Common myeloid progenitor, CD34-positive (primary cell): ENCODE data around the gene FMNL2.
A peak's percentile ranks its signal among the peaks of the same experiment; 100 is the strongest.

Source experiments
- CTCF ChIA-PET: fragments of 350-600 bp; sonication (Branson Sonifier 250); formaldehyde crosslinking; loops from one replicate; lab custom pipeline; 2021; ENCODE audit warnings: antibody characterized with exemption; lab: Charles Lee
- POLR2A ChIA-PET: fragments of 350-600 bp; sonication (Branson Sonifier 250); formaldehyde crosslinking; loops from one replicate; lab custom pipeline; 2021; ENCODE audit warnings: antibody characterized with exemption; lab: Charles Lee
- DNase-seq, 3 donors: peaks; one replicate each; pipeline versions ENCODE4 v3.0.0 to v3.0.0-alpha.2; 2013
- H3K27ac ChIP-seq, 2 experiments: 1 replicate in 1 of 2; 2 replicates in 1 of 2; pipeline ENCODE4 v1.7.0; 2013; ENCODE audit warnings: inconsistent platforms in 2 of 2, low read length in 2 of 2, mild to moderate bottlenecking in 2 of 2, low read depth in 1 of 2, moderate library complexity in 1 of 2; ENCODE audit not compliant: severe bottlenecking in 2 of 2, insufficient read depth in 1 of 2, poor library complexity in 1 of 2
- H3K27me3 ChIP-seq, 5 experiments: replicated peaks in 2 of 5; 1 replicate in 3 of 5; 2 replicates in 2 of 5; pipeline versions ENCODE4 v1.6.1 to v1.7.0; 2013; ENCODE audit warnings: low read length in 4 of 5, mild to moderate bottlenecking in 2 of 5, moderate library complexity in 2 of 5, inconsistent platforms in 1 of 5; ENCODE audit not compliant: insufficient read depth in 5 of 5, control insufficient read depth in 4 of 5
- H3K36me3 ChIP-seq, 4 experiments: 1 replicate in 2 of 4; 2 replicates in 2 of 4; pipeline versions ENCODE4 v1.6.1 to v1.7.0; 2013; ENCODE audit warnings: low read length in 3 of 4, control low read depth in 1 of 4, mild to moderate bottlenecking in 1 of 4; ENCODE audit not compliant: control insufficient read depth in 4 of 4, insufficient read depth in 4 of 4
- H3K4me1 ChIP-seq, 4 experiments: 1 replicate in 3 of 4; 2 replicates in 1 of 4; pipeline versions ENCODE4 v1.6.1 to v1.7.1; 2013; ENCODE audit warnings: low read length in 3 of 4, mild to moderate bottlenecking in 3 of 4, control low read depth in 1 of 4, inconsistent platforms in 1 of 4, moderate library complexity in 1 of 4; ENCODE audit not compliant: control insufficient read depth in 4 of 4, insufficient read depth in 4 of 4; ENCODE audit errors: control extremely low read depth in 1 of 4
- H3K4me3 ChIP-seq, 7 experiments: 1 replicate in 4 of 7; 2 replicates in 3 of 7; pipeline versions ENCODE4 v1.5.1 to v1.7.0; 2013; ENCODE audit warnings: mild to moderate bottlenecking in 7 of 7, low read length in 6 of 7, moderate library complexity in 6 of 7, inconsistent platforms in 2 of 7, low read depth in 2 of 7, control low read depth in 1 of 7; ENCODE audit not compliant: insufficient read depth in 4 of 7, control insufficient read depth in 1 of 7; ENCODE audit errors: extremely low read depth in 1 of 7
- H3K9me3 ChIP-seq, 5 experiments: 1 replicate in 4 of 5; 2 replicates in 1 of 5; pipeline versions ENCODE4 v1.6.1 to v1.7.1; 2013; ENCODE audit warnings: low read length in 4 of 5, mild to moderate bottlenecking in 2 of 5, inconsistent platforms in 1 of 5, low read depth in 1 of 5, moderate library complexity in 1 of 5; ENCODE audit not compliant: control insufficient read depth in 4 of 5, insufficient read depth in 2 of 5; ENCODE audit errors: control extremely low read depth in 1 of 5
- WGBS: methylation state at CpG from one replicate; pipeline ENCODE4 v1.1.5; 2013; ENCODE audit not compliant: insufficient coverage; 5-methylcytosine and 5-hydroxymethylcytosine counted together

FMNL2 gene

GRCh38 chr2:152646264-152646663 lies 311.3 kb downstream of the FMNL2 start:
- WGBS = 100% methylated on average over 1 of the region's 4 CpGs
- POLR2A ChIA-PET = no interaction called here
- H3K27ac ChIP-seq = no peak overlapping the region
- CTCF ChIA-PET = interaction anchor here (0.9 to 2.2 kb wide), 3 partner anchors 11 to 457 kb away, joined by 3 to 17 read pairs (median 6); no protein-coding TSS in a partner anchor
- peaks cover 0 to 10% (median 3%) of the 10 kb centered on the region in 4 experiments for H3K36me3 ChIP-seq
- H3K27me3 ChIP-seq = no peaks in the 10 kb centered on the region
- H3K4me3 ChIP-seq = no peak overlapping the region
- no peak for DNase-seq
- H3K4me1 ChIP-seq = no peaks in the 10 kb centered on the region
- no peaks in the 10 kb centered on the region for H3K9me3 ChIP-seq

- Histone ChIP-seq H3K4me1 (no peaks in the 10 kb centered on the region), H3K27me3 (no peaks in the 10 kb centered on the region), H3K36me3 (peaks cover 0 to 11% (median 3%) of the 10 kb centered on the region in 4 experiments), H3K27ac (no peak overlapping the region), H3K4me3 (no peak overlapping the region), H3K9me3 (no peaks in the 10 kb centered on the region)
- CTCF ChIA-PET = interaction anchor here (0.7 to 2.3 kb wide), 5 partner anchors 8 to 458 kb away, joined by 3 to 17 read pairs (median 6); no protein-coding TSS in a partner anchor
- DNase-seq = no peak
- POLR2A ChIA-PET = no interaction called here
- WGBS = 100% methylated on average over 3 of the region's 3 CpGs
Measured at GRCh38 chr2:152646775-152647174, 311.8 kb downstream of the FMNL2 start.

GRCh38 chr2:152647552-152647951 lies 312.6 kb downstream of the FMNL2 start:
- H3K4me3 ChIP-seq = no peak overlapping the region
- peaks cover 2 to 19% (median 3%) of the 10 kb centered on the region in 4 experiments for H3K36me3 ChIP-seq
- WGBS = 95% methylated on average over 9 of the region's 9 CpGs
- POLR2A ChIA-PET = no interaction called here
- no peak overlapping the region for H3K27ac ChIP-seq
- H3K9me3 ChIP-seq = no peaks in the 10 kb centered on the region
- CTCF ChIA-PET = interaction anchor here (0.7 to 2.3 kb wide), 4 partner anchors 9 to 33 kb away, joined by 4 to 17 read pairs (median 8); no protein-coding TSS in a partner anchor
- no peaks in the 10 kb centered on the region for H3K27me3 ChIP-seq
- no peaks in the 10 kb centered on the region for H3K4me1 ChIP-seq
- no peak for DNase-seq

GRCh38 chr2:152648336-152648735 lies 313.4 kb downstream of the FMNL2 start:
- CTCF ChIA-PET = interaction anchor here (0.8 to 2.3 kb wide), 5 partner anchors 10 to 610 kb away, joined by 3 to 17 read pairs (median 3); no protein-coding TSS in a partner anchor
- no peaks in the 10 kb centered on the region for H3K4me1 ChIP-seq
- no peaks in the 10 kb centered on the region for H3K9me3 ChIP-seq
- peak in 2 of 3 donors; percentile 22 to 25 for DNase-seq
- POLR2A ChIA-PET = no interaction called here
- no peak overlapping the region for H3K27ac ChIP-seq
- no CpG with 5 or more reads among the region's 2 CpGs for WGBS
- H3K27me3 ChIP-seq = no peaks in the 10 kb centered on the region
- H3K4me3 ChIP-seq = no peak overlapping the region
- H3K36me3 ChIP-seq = peaks cover 4 to 26% (median 7%) of the 10 kb centered on the region in 4 experiments

GRCh38 chr2:152649997-152650396 lies 315.0 kb downstream of the FMNL2 start:
- ChIA-PET POLR2A (no interaction called here), CTCF (no interaction called here)
- no peaks in the 10 kb centered on the region for H3K27me3 ChIP-seq
- no CpG with 5 or more reads among the region's 1 CpG for WGBS
- H3K27ac ChIP-seq = no peak overlapping the region
- H3K4me3 ChIP-seq = no peak overlapping the region
- H3K36me3 ChIP-seq = peaks cover 8 to 37% (median 12%) of the 10 kb centered on the region in 4 experiments
- H3K9me3 ChIP-seq = no peaks in the 10 kb centered on the region
- no peaks in the 10 kb centered on the region for H3K4me1 ChIP-seq
- no peak for DNase-seq

GRCh38 chr2:152650768-152651371 lies 315.9 kb downstream of the FMNL2 start:
- H3K36me3 ChIP-seq = peaks cover 11 to 39% (median 15%) of the 10 kb centered on the region in 4 experiments
- ChIA-PET CTCF (no interaction called here), POLR2A (no interaction called here)
- H3K9me3 ChIP-seq = no peaks in the 10 kb centered on the region
- 100% methylated on average over 5 of the region's 6 CpGs for WGBS
- no peak for DNase-seq
- H3K4me3 ChIP-seq = no peak overlapping the region
- H3K27me3 ChIP-seq = no peaks in the 10 kb centered on the region
- H3K27ac ChIP-seq = no peak overlapping the region
- H3K4me1 ChIP-seq = no peaks in the 10 kb centered on the region

GRCh38 chr2:152651834-152652233 lies 316.9 kb downstream of the FMNL2 start:
- Histone ChIP-seq H3K27me3 (no peaks in the 10 kb centered on the region), H3K9me3 (no peaks in the 10 kb centered on the region), H3K4me3 (no peak overlapping the region), H3K36me3 (peaks cover 13 to 46% (median 20%) of the 10 kb centered on the region in 4 experiments), H3K4me1 (no peaks in the 10 kb centered on the region), H3K27ac (no peak overlapping the region)
- WGBS = no CpG with 5 or more reads among the region's 2 CpGs
- ChIA-PET POLR2A (no interaction called here), CTCF (interaction anchor here (1.5 kb wide), 1 partner anchor 18 kb away, joined by 3 read pairs; no protein-coding TSS in a partner anchor)
- no peak for DNase-seq
